Measurements from ENCODE around the gene SULT1B1.

- TF ChIP-seq CTCF (IDR thresholded peaks at IDR 0.05) (no peak), EZH2phosphoT487 (IDR thresholded peaks at IDR 0.05) (no peak)
Measured at GRCh38 chr4:69753686-69754085, 6.7 kb downstream of the SULT1B1 start.
